Bone marrow (tissue), 2 donors: ENCODE results near the gene SLFN12L.
A peak's percentile ranks its signal among the peaks of the same experiment; 100 is the strongest.
"Not testable (repeated sequence)": the region's sequence is repeated elsewhere in the genome, so short reads cannot be mapped to it uniquely, and the experiment has no call there.

Experiments
- DNase-seq, 2 donors: peaks; one replicate each; lab custom pipeline; 2025; lab: John Stamatoyannopoulos, UW

SLFN12L gene

DNA sequence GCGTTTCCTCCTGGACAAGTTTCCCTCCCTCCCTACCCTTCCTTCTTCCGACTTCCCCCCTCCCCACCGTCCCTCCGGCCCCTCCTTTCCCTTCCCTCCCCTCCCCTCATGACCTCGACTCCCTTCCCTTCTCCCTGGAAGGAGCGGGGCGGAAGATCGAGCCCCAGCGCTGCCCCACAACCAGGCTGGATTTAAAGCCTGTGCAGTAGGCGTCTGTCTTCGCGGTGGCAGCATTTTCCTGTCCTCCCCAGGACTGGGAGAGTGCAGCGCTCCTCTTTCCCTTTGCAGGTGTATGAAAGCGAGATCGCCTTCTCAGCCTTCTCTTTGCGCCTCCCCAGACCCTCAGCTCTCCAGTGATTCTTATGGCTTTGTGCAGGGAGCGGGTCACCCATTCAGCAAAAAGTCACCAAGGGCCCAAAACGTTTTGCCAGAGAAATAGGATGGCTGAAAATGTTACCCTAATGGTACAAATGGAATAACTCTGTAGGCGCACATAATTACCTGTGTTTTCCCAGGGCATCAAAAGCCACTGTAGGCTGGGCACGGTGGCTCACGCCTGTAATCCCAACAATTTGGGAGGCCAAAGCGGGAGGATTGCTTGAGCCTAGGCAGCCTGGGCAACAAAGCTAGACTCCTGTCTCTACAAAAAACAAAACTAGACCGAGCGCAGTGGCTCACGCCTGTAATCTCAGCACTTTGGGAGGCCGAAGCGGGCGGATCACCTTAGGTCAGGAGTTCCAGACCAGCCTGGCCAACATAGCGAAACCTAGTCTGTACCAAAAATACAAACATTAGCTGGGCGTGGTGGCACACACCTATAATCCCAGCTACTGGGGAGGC is 40.8 kb downstream of the SLFN12L start:
- DNase-seq = no peak

GRCh38 chr17:35493040-35493439 is 44.4 kb downstream of the SLFN12L start:
- DNase-seq = no peak

DNA sequence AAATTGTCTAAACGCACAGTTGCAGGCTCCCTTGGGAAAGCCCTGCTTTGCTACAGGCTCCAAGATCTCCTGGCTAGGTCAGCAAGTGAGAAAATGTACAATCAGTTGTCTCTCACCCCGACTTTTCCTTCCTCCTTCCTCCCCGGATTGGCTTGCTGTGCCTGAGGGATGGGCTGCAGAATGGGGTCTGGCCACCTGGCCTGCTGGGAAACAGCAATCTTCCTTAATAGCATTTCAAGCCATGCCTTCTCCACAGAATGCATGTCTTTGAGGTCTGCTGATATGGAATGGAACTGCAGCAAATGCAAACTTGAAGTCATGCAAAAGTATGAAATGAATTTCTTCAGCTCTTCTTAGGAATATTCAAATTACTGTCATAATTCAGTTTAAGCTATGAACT is 46.1 kb downstream of the SLFN12L start:
- DNase-seq = no peak

- no peak for DNase-seq
Observed at GRCh38 chr17:35489944-35490343, 47.5 kb downstream of the SLFN12L start.

GRCh38 chr17:35488991-35489390 is 48.5 kb downstream of the SLFN12L start:
- DNase-seq = no peak

DNA sequence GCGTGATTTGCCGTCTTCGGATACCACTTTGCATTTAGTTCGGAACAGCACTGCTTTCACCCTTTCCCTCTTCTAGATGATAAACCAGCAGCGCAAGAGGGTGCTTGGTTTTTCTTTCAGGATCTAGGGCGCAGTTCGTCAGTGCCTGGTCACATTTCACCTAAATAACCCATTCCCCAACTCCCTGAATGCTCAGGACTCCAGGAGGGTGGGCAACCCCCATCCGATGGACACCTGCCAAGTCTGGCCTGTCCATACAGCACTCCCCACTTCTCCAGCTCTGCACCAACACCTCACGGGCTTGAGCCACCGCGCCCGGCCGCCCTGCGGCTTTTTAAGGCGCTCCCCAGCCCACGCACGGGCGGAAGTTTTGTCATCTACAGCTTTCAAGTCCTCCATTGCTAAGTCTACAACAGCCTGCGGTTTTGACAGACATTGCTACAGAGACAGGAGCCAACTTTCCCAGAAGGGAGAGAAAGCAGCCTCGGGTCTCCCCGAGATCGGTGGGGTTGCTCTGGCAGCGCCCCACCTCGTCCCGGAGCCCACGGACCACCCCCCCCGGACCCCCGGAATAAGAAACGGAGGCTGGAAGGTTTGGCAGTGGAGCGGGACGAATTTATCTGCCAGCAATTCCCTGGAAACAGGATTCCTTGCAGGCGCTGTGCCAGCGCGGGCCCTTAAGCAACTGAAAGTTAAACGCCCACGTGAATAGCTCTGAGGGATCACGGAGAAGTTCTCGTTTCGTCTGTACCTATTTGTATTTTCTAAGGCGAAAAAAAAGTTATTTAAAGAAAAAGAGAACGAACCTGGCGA is 50.4 kb downstream of the SLFN12L start:
- DNase-seq = no peak

DNA sequence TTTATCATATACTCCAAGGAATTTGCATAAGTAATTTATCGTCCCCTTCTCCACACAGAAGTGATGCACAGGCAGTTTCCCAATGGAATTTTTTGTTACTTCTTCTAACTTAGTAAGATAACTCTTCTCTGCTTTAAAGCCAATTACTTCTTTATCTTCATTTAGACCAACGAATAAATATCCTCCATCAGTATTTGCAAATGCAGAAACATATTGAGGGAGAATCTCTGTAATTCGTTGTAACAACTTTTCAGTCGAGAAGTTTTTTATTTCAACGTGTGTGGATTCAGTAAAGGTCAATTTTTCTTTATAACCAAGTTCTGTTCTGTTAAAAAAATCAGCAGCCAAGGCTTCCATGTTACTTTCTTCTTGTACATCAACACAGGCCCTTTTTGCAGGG is 58.2 kb downstream of the SLFN12L start:
- DNase-seq = no peak

- DNase-seq = no peak
Observed at GRCh38 chr17:35477248-35477647, 60.2 kb downstream of the SLFN12L start.

DNA sequence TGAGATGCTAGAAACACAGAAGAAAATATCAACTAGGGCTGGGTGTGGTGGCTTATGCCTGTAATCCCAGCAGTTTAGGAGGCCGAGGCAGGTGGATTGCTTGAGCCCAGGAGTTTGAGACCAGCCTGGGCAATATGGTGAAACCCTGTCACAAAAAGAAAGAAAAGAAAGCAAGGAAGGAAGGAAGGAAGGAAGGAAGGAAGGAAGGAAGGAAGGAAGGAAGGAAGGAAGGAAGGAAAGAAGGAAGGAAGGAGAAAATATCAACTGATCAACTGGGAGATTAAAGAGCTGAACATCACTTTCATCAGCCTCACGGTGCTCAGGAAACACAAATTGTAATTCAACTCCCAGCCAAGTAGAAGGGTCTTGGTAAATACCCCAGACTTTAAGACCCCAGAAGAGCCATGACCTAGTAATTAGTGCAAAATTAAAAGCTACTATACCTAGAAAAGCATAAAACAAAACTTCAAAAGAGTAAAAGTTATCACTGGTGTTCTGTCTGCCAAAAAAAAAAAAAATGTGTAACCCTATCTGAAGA is 61.1 kb downstream of the SLFN12L start:
- no peak for DNase-seq

DNA sequence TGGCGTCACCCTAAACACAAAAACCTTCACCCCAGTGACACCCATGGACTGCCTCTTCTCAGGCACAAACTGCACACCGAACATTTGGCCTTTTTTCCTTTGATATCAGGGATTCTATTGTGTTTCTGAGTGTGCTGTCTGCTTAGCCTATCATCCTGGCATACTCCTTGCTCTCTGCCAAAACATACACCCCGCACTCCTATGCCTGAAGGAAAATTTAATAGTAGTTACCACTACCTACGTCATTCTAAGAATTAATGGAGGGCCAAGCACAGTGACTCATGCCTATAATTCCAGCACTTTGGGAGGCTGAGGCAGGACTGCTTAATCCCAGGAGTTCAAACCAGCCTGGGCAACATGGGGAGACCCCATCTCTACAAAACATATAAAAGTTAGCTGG is 69.0 kb downstream of the SLFN12L start:
- no peak for DNase-seq

DNA sequence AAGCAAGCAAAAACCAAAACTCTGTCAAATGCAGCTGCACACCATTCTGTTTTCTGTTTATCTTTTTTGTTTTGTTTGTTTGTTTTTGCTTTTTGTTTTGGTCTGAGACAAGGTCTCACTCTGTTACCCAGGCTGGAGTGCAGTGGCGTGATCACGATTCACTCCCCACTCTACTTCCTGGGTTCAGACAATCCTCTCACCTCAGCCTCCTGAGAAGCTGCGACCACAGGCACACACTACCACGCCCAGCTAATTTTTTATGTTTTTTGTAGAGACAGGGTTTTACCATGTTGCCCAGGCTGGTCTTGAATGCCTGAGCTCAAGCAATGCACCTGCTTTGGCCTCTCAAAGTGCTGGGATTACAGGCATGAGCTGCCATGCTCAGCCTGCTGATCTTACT is 69.7 kb downstream of the SLFN12L start:
- DNase-seq = no peak

GRCh38 chr17:35460354-35460851 is 77.1 kb downstream of the SLFN12L start:
- DNase-seq = no peak

DNA sequence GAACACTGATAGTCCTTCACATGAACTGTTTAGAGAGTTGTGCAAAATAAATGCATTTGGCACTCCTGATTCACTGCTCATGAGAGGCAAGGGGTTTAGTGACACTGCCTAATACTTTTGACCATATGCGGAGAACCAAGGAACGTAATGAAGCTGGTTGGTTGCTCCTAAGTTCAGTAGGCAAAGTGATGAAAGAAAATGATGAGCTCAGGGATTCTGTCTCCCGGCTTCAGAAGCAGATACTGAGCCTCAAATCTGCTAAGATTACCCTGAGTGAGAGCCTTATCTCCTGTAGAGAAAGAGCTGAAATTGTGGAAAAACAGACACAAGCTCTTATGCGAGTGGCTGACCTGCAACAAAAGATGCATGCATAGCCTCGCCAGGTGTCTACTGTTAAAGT is 83.4 kb downstream of the SLFN12L start:
- not testable (repeated sequence) for DNase-seq

DNA sequence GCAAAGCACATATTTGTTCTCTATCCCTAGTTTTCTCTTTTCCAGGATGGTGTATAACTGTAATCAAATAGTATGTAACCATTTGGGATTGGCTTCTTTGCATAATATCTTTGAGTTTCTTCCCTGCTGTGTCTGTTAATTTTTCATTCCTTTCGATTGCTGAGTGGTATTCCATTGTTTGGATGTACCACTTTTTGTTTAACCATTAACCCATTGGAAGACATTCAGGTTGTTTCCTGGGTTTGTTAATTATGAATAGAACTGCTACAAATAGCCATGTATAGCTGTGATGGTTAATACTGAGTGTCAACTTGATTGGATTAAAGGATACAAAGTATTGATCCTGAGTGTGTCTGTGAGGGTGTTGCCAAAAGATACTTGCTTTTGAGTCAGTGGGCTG is 84.3 kb downstream of the SLFN12L start:
- no peak for DNase-seq

- DNase-seq = peak in 1 of 2 donors; percentile 14
Observed at GRCh38 chr17:35449371-35449931, 88.0 kb downstream of the SLFN12L start.

DNA sequence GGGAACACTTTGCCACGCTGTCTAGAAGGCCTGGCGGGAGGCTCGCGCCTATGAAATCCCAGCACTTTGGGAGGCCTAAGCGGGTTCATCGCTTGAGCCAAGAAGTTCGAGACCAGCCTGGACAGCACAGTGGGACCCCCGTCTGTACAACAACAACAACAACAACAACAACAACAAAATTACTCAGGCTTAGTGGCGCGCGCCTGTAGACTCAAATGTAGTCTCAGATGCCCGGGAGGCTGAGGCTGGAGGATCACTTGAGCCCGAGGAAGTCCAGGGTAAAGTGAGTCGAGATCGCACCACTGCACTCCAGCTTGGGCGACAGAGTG is 88.6 kb downstream of the SLFN12L start:
- no peak for DNase-seq

DNA sequence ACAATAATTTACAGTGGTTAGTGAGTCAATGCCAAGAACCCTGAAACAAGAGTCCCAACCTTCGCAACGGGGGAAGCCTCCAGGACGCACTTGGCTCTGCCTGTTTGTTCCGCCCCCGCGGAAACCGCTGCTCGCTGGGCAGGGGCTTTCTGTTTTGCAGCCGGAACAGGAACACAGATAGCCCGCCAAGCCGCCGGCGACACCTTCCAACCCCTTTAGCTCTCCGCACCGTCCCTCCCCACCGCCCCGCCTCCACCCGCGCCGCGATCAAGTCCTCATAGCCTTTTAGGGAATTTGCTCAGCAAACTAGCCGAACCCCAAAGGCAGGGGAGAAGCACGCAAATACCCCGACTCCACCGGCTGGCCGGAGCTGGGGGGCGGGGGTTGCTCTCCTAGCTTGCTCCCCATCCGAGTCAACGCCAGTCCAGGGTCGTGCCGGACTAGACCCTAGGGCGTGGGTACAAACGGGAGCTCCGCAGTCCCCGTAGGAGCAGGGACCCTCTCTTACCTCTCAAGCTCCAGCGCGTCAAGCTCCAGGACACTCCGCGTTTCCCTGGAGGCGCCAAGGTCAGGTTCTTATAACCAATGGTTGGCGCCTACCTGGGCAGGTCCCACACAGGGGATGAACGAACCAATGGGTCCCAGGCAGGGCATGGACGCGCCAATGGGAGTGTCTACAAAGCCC is 89.1 kb downstream of the SLFN12L start, which contains the start of gene SLFN13:
SLFN13 (minus strand) TSS at position 553 of the 685 bp plus-strand sequence. CDS start 3,086 bp downstream, outside the sequence.
- DNase-seq = peak; percentile 69 to 73

DNA sequence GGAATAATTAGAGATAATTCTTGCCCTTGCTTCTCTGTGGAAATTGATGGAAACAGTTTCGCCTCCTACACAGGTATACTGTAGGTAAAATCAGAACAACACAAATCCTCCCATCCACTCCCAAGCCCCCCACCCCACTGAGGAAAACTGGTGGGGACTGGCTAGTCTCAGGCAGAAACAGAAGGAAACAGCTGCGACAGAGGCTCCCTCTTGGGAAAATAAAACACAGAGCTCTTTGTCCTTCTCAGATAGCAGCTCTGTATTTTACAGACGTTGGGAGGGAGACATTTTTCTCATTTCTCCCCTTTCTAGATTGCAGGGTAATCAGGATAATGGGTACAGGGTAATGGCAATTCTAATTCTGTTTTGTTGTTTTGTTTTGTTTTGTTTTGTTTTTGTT is 90.0 kb downstream of the SLFN12L start:
- DNase-seq = no peak

- DNase-seq = no peak
Observed at GRCh38 chr17:35438433-35438832, 99.0 kb downstream of the SLFN12L start.

- peak; percentile 57 to 61 for DNase-seq
Observed at GRCh38 chr17:35433075-35433894, 104.2 kb downstream of the SLFN12L start.
